Esophagus (tissue), 2 donors: ENCODE data around the gene ITSN1. TPM values are rescaled to one million over a fixed set of nuclear protein-coding genes. Genes with fewer than 3 reads are reported as not detected.

Experiments used
- H3K27ac ChIP-seq, 2 donors: one replicate each; pipeline ENCODE4 v1.5.1; 2013; ENCODE audit warnings: low read depth in 2 of 2, mild to moderate bottlenecking in 2 of 2, inconsistent platforms in 1 of 2, low read length in 1 of 2, moderate library complexity in 1 of 2
- H3K27me3 ChIP-seq, 2 donors: one replicate each; pipeline ENCODE4 v1.6.1; 2013; ENCODE audit warnings: low read length in 2 of 2, control low read depth in 1 of 2, mild to moderate bottlenecking in 1 of 2; ENCODE audit not compliant: insufficient read depth in 2 of 2, control insufficient read depth in 1 of 2
- H3K36me3 ChIP-seq, 2 donors: one replicate each; pipeline ENCODE4 v1.6.1; 2013; ENCODE audit warnings: low read length in 1 of 2; ENCODE audit not compliant: control insufficient read depth in 2 of 2, insufficient read depth in 2 of 2
- H3K4me1 ChIP-seq, 2 donors: one replicate each; pipeline ENCODE4 v1.6.1; 2013; ENCODE audit warnings: low read length in 1 of 2; ENCODE audit not compliant: control insufficient read depth in 2 of 2, insufficient read depth in 2 of 2
- H3K4me3 ChIP-seq, 2 donors: one replicate each; pipeline ENCODE4 v1.5.1; 2013; ENCODE audit warnings: low read length in 2 of 2, mild to moderate bottlenecking in 2 of 2, low read depth in 1 of 2, moderate library complexity in 1 of 2
- H3K9me3 ChIP-seq, 2 donors: one replicate each; pipeline ENCODE4 v1.6.1; 2013; ENCODE audit warnings: mild to moderate bottlenecking in 2 of 2, low read depth in 1 of 2, low read length in 1 of 2, moderate library complexity in 1 of 2; ENCODE audit not compliant: control insufficient read depth in 2 of 2, insufficient read depth in 1 of 2
- WGBS, 2 donors: extraction: QIAGEN DNeasy Blood & Tissue Kit; methylation state at CpG; one replicate each; pipeline ENCODE4 v1.1.7; 2013; 5-methylcytosine and 5-hydroxymethylcytosine counted together
- polyA plus RNA-seq, 2 donors: library from polyadenylated mRNA; stranded (reverse); fragments of 200-250 nt; gene quantifications; one replicate each; pipeline ENCODE4 v1.2.3, GENCODE V29; 2013
- donor health status: healthy with polysubstance abuse.
- donor health status: Bipolar disorder and iron deficiency.

ITSN1 gene
- polyA plus RNA-seq, 2 donors, result 6.6 to 8.9 TPM

DNA sequence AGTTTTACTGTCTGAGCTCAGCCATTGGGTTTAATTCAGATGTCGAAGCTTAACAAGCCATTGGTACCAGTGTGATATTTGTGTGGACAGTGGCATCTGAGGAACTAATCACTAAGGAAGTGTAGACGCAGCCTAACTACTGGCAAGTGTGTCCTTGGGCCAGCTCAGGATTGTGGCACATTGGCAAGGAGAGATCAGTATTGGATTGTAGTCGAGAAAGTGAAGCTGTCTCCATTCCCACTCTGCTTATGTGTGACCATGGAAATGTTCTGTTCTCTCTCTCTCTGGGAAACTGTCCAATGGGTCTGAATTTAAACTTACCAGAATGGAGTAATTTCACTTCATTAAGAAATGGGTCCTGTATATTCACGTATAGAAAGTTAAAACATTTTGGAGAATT, 112.2 kb downstream of the ITSN1 start:
- Histone ChIP-seq H3K27ac (no peak overlapping the region), H3K4me3 (no peak overlapping the region), H3K9me3 (no peaks in the 10 kb centered on the region), H3K4me1 (no peaks in the 10 kb centered on the region), H3K27me3 (no peaks in the 10 kb centered on the region), H3K36me3 (no peaks in the 10 kb centered on the region)
- 72 to 83% methylated on average over 4 of the region's 4 CpGs for WGBS, 2 donors

DNA sequence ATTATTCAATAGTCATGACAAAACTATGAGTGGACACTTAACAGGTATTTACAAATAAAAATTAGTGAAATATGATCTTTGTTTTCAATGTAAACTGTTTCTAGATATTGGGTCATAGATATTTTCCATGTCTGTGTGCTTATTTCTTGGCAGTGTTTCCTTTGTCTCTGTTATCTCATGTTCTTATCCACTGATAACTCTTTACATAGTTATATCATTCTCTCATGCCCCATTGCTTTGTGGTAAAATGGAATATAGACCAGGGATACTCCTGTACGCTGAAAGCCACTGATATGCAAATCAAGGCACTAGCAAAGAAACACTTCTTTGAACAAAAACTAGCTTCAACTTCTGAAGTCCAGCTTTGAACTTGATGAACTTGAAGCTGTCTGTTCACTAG, 113.1 kb downstream of the ITSN1 start:
- no peaks in the 10 kb centered on the region for H3K27me3 ChIP-seq
- H3K4me3 ChIP-seq, result no peak overlapping the region
- no peaks in the 10 kb centered on the region for H3K9me3 ChIP-seq
- no peaks in the 10 kb centered on the region for H3K36me3 ChIP-seq
- 71 to 88% methylated on average over 1 of the region's 1 CpG for WGBS, 2 donors
- no peak overlapping the region for H3K27ac ChIP-seq
- H3K4me1 ChIP-seq, result no peaks in the 10 kb centered on the region

DNA sequence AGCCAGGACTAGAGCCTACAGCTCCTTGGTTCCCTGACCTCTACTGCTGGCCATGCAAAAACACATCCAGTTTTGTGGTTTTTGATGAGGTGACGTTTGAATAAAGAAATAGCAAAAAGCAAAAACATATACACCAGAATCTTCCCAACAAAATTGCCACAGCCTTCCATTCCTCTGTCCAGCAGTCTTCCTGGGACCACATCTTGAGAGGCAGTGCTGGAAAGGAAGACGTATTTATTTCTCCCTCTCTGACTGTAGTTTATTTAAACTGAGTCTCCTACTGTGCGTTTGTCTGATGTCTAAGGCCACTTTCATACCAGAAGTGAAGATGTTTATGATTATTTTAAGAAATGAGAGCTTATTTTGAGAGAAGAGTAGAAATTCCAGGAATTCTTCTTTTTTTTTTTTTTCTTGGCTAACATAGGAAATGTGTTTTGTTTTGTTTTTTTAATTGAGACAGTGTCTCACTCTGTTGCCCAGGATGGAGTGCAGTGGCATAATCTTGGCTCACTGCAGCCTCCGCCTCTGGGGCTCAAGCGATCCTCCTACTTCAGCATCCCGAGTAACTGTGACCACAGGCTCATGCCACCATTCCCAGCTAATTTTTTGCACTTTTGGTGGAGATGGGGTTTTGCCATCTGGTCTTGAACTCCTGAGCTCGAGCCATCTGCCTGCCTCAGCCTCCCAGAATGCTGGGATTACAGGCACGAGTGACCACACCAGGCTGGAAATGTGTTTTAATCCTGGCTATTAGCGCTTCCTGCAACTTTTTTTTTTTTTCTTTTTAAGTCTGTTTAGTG, 118.5 kb downstream of the ITSN1 start:
- H3K4me1 ChIP-seq, result no peaks in the 10 kb centered on the region
- H3K9me3 ChIP-seq, result no peaks in the 10 kb centered on the region
- H3K4me3 ChIP-seq, result no peak overlapping the region
- WGBS, 2 donors, result 58 to 61% methylated on average over 9 of the region's 9 CpGs
- H3K27me3 ChIP-seq, result no peaks in the 10 kb centered on the region
- peak overlapping the region; percentile 8 for H3K27ac ChIP-seq
- no peaks in the 10 kb centered on the region for H3K36me3 ChIP-seq

DNA sequence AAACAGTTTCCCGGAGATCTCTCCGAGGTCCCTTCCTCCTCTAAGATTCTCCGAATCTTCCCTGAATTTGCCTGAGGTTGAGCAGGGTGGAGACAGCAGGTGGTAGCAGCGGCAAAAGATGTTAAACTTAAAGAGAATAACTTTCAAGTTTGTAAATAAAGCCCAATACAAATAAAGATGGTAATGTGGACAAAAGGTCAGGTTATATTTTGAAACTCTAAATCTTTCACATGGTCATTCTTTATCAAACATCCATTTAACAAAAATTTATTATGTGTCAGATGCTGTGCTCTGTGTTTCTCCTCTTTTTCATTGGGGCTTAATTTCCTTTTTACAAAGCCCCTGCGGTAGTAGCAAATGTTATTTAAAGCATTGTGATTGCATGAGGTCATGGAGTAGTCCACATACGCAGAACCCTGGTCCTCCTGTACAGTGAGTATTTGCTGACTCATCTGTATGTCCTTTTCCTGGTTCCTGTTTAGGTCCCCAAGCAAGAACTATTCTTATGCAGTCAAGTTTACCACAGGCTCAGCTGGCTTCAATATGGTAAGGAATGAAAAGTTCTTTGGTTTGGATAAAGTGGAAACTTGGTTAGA, 119.2 kb downstream of the ITSN1 start:
- H3K27me3 ChIP-seq, result no peaks in the 10 kb centered on the region
- H3K4me3 ChIP-seq, result no peak overlapping the region
- H3K4me1 ChIP-seq, result no peaks in the 10 kb centered on the region
- 48 to 54% methylated on average over 6 of the region's 6 CpGs for WGBS, 2 donors
- H3K36me3 ChIP-seq, result no peaks in the 10 kb centered on the region
- H3K9me3 ChIP-seq, result no peaks in the 10 kb centered on the region
- H3K27ac ChIP-seq, result peak overlapping the region; percentile 8

DNA sequence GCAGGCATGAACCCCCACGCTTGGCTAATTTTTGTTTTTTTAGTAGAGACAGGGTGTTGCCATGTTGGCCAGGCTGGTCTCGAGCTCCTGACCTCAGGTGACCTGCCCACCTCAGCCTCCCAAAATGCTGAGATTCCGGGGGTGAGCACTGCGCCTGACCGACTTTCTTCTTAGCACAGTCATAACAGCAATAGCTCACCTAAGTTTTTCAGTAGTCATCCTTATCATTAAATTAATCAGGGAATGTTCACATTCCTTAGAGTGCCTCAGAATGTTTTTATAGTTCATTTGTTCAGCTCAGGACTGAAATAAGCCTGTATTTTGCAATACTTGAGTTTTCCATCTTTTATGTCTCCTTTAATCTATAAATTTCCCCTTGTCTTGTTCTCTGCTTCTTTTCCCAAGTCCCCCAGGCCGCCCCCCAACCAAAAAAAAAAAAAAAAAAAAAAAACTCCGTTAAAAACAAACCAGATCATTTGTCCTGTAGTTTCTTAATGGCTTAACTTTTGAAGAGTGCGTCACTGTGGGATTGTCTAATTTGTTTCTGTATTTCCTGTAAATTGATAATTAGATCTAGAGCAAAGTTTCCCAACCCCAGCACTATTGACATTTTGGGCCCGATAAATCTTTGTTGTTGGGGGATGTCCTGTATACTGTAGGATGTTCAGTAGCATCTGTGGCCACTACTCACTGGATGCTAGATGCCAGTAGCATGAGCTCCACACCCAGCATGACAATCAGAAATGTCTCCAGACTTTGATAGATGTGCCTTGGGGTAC, 120.7 kb downstream of the ITSN1 start:
- Histone ChIP-seq H3K9me3 (no peaks in the 10 kb centered on the region), H3K4me1 (no peaks in the 10 kb centered on the region), H3K4me3 (no peak overlapping the region), H3K27ac (no peak overlapping the region), H3K36me3 (no peaks in the 10 kb centered on the region), H3K27me3 (no peaks in the 10 kb centered on the region)
- 94 to 95% methylated on average over 9 of the region's 9 CpGs for WGBS, 2 donors

DNA sequence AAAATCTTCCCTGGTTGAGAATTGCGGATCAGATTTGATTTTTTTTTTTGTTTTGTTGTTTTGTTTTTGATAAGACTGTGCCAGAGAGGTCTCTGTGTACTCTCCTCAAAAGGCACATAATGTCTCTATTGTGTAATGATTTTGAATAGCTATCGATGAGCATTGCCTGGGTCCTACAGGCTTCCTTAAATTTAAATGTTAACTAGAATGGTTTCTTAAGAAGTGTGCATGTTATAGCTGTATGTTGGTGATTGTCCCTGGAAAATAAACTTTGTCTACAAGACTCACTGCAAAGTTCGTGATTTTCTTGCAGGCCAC, 121.2 kb downstream of the ITSN1 start:
- H3K27me3 ChIP-seq, result no peaks in the 10 kb centered on the region
- no peaks in the 10 kb centered on the region for H3K36me3 ChIP-seq
- H3K9me3 ChIP-seq, result no peaks in the 10 kb centered on the region
- H3K4me1 ChIP-seq, result no peaks in the 10 kb centered on the region
- 85 to 88% methylated on average over 3 of the region's 3 CpGs for WGBS, 2 donors
- no peak overlapping the region for H3K4me3 ChIP-seq
- H3K27ac ChIP-seq, result no peak overlapping the region

DNA sequence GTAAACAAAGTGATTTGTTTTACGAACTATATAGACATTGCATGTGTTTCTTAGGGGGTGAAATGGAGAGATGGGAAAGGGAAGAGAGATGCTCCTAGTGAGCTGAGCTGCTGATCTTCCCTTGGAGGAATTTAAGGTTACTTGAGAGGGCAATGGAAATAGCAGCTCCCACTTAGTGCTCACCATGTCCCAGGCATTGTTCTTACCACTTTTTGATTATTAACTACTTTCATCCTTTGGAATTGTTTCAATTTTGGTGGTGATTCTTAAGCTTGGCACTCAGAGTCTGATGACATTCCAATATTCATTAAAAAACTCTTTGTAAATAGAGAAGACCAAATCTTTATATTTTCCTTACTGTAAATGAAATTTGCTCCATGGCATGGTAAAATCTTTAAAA, 124.9 kb downstream of the ITSN1 start:
- 97 to 100% methylated on average over 1 of the region's 1 CpG for WGBS, 2 donors
- Histone ChIP-seq H3K9me3 (no peaks in the 10 kb centered on the region), H3K4me3 (no peak overlapping the region), H3K27me3 (no peaks in the 10 kb centered on the region), H3K36me3 (no peaks in the 10 kb centered on the region), H3K4me1 (no peaks in the 10 kb centered on the region), H3K27ac (no peak overlapping the region)

DNA sequence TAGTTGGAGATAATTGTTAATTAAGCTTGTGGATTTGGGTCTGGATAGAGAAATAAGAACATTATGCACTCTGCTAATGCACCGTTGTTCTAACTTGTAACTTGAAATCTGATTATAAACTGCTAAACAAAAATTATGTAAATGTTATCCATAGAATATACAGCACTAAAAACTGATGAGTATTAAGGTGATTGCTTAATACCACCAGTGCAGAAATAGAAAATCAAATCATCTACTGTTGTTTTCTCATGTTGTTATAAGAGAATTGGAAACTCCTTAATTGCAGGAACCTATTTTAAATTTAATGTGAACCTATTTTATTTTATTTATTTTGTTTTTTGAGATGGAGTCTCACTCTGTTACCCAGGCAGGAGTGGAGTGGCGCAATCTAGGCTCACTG, 125.7 kb downstream of the ITSN1 start:
- no peaks in the 10 kb centered on the region for H3K9me3 ChIP-seq
- no peak overlapping the region for H3K27ac ChIP-seq
- 90 to 95% methylated on average over 2 of the region's 2 CpGs for WGBS, 2 donors
- H3K4me1 ChIP-seq, result no peaks in the 10 kb centered on the region
- no peak overlapping the region for H3K4me3 ChIP-seq
- H3K27me3 ChIP-seq, result no peaks in the 10 kb centered on the region
- H3K36me3 ChIP-seq, result no peaks in the 10 kb centered on the region

DNA sequence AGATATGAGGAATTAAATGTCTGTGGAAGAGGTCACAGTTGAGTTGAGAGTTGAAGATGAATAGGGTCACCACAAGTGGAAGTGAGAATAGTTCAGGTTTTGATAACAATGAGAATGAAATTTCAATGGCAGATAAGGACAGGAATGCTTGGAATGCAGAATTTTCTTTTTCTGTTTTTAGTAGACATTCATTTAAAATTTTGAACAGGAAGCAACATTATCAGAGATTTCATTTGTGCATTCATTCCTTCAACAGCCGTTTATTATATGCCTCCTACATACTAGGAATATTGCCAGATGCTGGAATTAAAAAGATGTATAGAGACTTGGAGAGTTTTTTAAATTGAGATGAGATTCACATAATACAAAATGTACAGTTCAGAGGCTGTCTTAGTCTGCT, 126.8 kb downstream of the ITSN1 start:
- Histone ChIP-seq H3K36me3 (no peaks in the 10 kb centered on the region), H3K4me3 (no peak overlapping the region), H3K27ac (no peak overlapping the region), H3K27me3 (no peaks in the 10 kb centered on the region), H3K9me3 (no peaks in the 10 kb centered on the region), H3K4me1 (no peaks in the 10 kb centered on the region)
- WGBS, 2 donors, result 68 to 73% methylated on average over 1 of the region's 1 CpG
